Tibial artery (tissue), 4 donors: ENCODE data around the gene NFIX.
A peak's percentile ranks its signal among the peaks of the same experiment; 100 is the strongest.

Source experiments
- DNase-seq, 2 donors: peaks; one replicate each; pipeline ENCODE4 v3.0.0-alpha.2; 2019
- H3K27ac ChIP-seq, 2 donors: fragments of 200-600 bp; sonication (generic) in 1 of 2; 1 replicate in 1 of 2; 2 replicates in 1 of 2; pipeline ENCODE4 v1.5.1; 2018 to 2019; ENCODE audit warnings: mild to moderate bottlenecking in 1 of 2
- H3K27me3 ChIP-seq, 2 donors: fragments of 200-600 bp; sonication (generic) in 1 of 2; one replicate each; pipeline versions ENCODE4 v1.5.1 to v1.6.0; 2016 to 2019
- H3K36me3 ChIP-seq, 3 donors: fragments of 200-600 bp; sonication (generic) in 2 of 3; one replicate each; pipeline ENCODE4 v1.5.1; 2016 to 2019; ENCODE audit warnings: mild to moderate bottlenecking in 2 of 3
- H3K4me1 ChIP-seq, 4 donors: fragments of 200-600 bp; sonication (generic) in 2 of 4; 1 replicate in 3 of 4; 2 replicates in 1 of 4; pipeline ENCODE4 v1.5.1; 2016 to 2019
- H3K4me3 ChIP-seq, 2 donors: fragments of 200-600 bp; sonication (generic) in 1 of 2; 1 replicate in 1 of 2; 2 replicates in 1 of 2; pipeline ENCODE4 v1.5.1; 2018 to 2019; ENCODE audit warnings: mild to moderate bottlenecking in 2 of 2
- H3K9me3 ChIP-seq, 3 donors: fragments of 200-600 bp; sonication (generic) in 1 of 3; one replicate each; pipeline ENCODE4 v1.5.1; 2016 to 2019
- CTCF ChIP-seq, 2 experiments: fragments of 200-600 bp in 1 of 2; fragments of 450-650 bp in 1 of 2; IDR thresholded peaks; one replicate each; pipeline ENCODE4 v1.5.1; 2017 to 2019; ENCODE audit warnings: antibody characterized with exemption in 2 of 2, mild to moderate bottlenecking in 1 of 2, moderate library complexity in 1 of 2
- intact Hi-C: fragments of 100-400 bp; cut with DNase I; formaldehyde crosslinking; loops from one replicate; pipeline ENCODE4 v1.15.0; 2023; ENCODE audit warnings: low total_unique reads

Gene NFIX

GRCh38 chr19:13072188-13072908 is 77.1 kb downstream of the NFIX start:
- Histone ChIP-seq H3K4me1 (peaks cover 0 to 87% (median 65%) of the 10 kb centered on the region in 4 donors), H3K27me3 (no peaks in the 10 kb centered on the region), H3K9me3 (no peaks in the 10 kb centered on the region), H3K27ac (peak overlapping the region; percentile 10 to 99), H3K4me3 (no peak overlapping the region), H3K36me3 (peaks cover 14 to 41% (median 21%) of the 10 kb centered on the region in 3 donors)
- intact Hi-C loops = no loop called here
- DNase-seq = no peak
- no peak for TF ChIP-seq CTCF (IDR thresholded peaks at IDR 0.05)

DNA sequence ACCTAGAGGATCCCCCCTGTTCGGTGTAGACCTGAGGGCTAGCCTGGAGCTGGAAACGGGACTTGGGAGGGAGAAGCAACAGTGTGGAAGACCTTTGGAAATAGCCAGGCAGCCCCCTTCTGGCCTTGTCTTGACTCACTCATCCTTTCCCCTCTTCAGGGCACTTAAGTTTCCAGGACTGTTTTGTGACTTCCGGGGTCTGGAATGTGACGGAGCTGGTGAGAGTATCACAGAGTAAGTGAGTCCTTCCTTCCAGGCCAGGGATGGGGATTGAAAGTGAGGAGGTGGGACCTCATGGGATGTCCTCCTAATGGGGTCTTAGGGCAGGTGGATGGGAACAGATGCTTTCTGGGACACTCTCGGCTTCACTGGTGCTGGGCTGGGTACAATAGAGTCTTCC is 78.0 kb downstream of the NFIX start:
- Histone ChIP-seq H3K4me1 (peaks cover 0 to 87% (median 65%) of the 10 kb centered on the region in 4 donors), H3K27me3 (no peaks in the 10 kb centered on the region), H3K27ac (peak overlapping the region; percentile 10 to 99), H3K36me3 (peaks cover 14 to 50% (median 21%) of the 10 kb centered on the region in 3 donors), H3K9me3 (no peaks in the 10 kb centered on the region), H3K4me3 (no peak overlapping the region)
- no peak for DNase-seq
- no peak for TF ChIP-seq CTCF (IDR thresholded peaks at IDR 0.05)
- intact Hi-C loops = no loop called here

DNA sequence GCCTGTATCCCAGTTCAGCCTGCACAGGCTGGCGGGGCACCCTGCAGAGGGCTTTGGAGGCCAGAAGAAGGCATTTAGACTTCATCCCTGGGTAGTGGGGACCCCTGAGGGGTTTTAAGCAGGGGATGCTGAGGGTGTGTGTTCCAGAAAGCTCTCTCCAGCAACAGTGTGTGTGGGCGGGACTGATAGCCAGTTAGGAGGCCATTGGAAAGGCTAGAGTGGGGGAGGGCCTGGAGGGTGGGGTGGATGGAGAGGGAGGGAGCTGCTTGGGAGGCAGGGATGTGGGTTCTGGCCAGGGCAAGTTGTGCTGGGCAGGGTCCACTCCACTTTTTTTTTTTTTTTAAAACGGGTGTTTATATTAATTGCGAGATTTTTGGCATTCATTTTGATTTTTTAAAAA is 79.1 kb downstream of the NFIX start:
- intact Hi-C loops = no loop called here
- no peak for DNase-seq
- H3K36me3 ChIP-seq = peaks cover 14 to 58% (median 21%) of the 10 kb centered on the region in 3 donors
- peaks cover 7 to 87% (median 65%) of the 10 kb centered on the region in 4 donors for H3K4me1 ChIP-seq
- H3K27ac ChIP-seq = peak overlapping the region; percentile 38 to 99
- H3K27me3 ChIP-seq = no peaks in the 10 kb centered on the region
- no peak overlapping the region for H3K4me3 ChIP-seq
- no peaks in the 10 kb centered on the region for H3K9me3 ChIP-seq
- TF ChIP-seq CTCF (IDR thresholded peaks at IDR 0.05) = no peak

GRCh38 chr19:13076320-13076719 is 81.0 kb downstream of the NFIX start:
- no peak for DNase-seq

GRCh38 chr19:13076787-13077186 is 81.5 kb downstream of the NFIX start:
- Histone ChIP-seq H3K4me1 (peaks cover 7 to 83% (median 55%) of the 10 kb centered on the region in 4 donors), H3K27ac (peak overlapping the region; percentile 79 to 83), H3K4me3 (no peak overlapping the region), H3K9me3 (no peaks in the 10 kb centered on the region), H3K36me3 (peaks cover 14 to 78% (median 21%) of the 10 kb centered on the region in 3 donors), H3K27me3 (no peaks in the 10 kb centered on the region)
- intact Hi-C loops = no loop called here
- TF ChIP-seq CTCF (IDR thresholded peaks at IDR 0.05) = no peak
- DNase-seq = no peak

More at GRCh38 chr19:13076320-13076719, 81.0 kb downstream of the NFIX start:
- Histone ChIP-seq H3K9me3 (no peaks in the 10 kb centered on the region), H3K4me1 (peaks cover 7 to 83% (median 52%) of the 10 kb centered on the region in 4 donors), H3K4me3 (no peak overlapping the region), H3K27me3 (no peaks in the 10 kb centered on the region), H3K27ac (peak overlapping the region; percentile 79 to 83), H3K36me3 (peaks cover 14 to 74% (median 21%) of the 10 kb centered on the region in 3 donors)
- intact Hi-C loops = no loop called here
- no peak for TF ChIP-seq CTCF (IDR thresholded peaks at IDR 0.05)
